Testis (tissue), 3 donors: ENCODE results near the gene ATP6V0A4. TPM values are rescaled to one million over a fixed set of nuclear protein-coding genes. Genes with fewer than 3 reads are reported as not detected.
"Not testable (repeated sequence)": the region's sequence is repeated elsewhere in the genome, so short reads cannot be mapped to it uniquely, and the experiment has no call there.

Experiments used
- DNase-seq: peaks from one replicate; pipeline ENCODE4 v3.0.0-alpha.2; 2019
- H3K27ac ChIP-seq, 2 donors: fragments of 200-600 bp; sonication (generic); one replicate each; pipeline ENCODE4 v1.5.1; 2019
- H3K27me3 ChIP-seq: fragments of 200-600 bp; sonication (generic); one replicate; pipeline ENCODE4 v1.5.1; 2019
- H3K36me3 ChIP-seq: fragments of 200-600 bp; sonication (generic); one replicate; pipeline ENCODE4 v1.5.1; 2017; ENCODE audit warnings: low read depth; ENCODE audit errors: missing control alignments
- H3K4me1 ChIP-seq: fragments of 200-600 bp; sonication (generic); one replicate; pipeline ENCODE4 v1.5.1; 2019
- H3K4me3 ChIP-seq, 2 donors: fragments of 200-600 bp; sonication (generic); one replicate each; pipeline ENCODE4 v1.5.1; 2017 to 2019
- H3K9me3 ChIP-seq: fragments of 200-600 bp; sonication (generic); one replicate; pipeline ENCODE4 v1.5.1; 2017
- POLR2A ChIP-seq: fragments of 450-650 bp; IDR thresholded peaks from one replicate; pipeline ENCODE4 v1.6.1; 2017; ENCODE audit warnings: antibody characterized with exemption, mild to moderate bottlenecking, moderate library complexity
- WGBS, 2 donors: methylation state at CpG; one replicate each; pipeline ENCODE4 v1.1.5; 2018; 5-methylcytosine and 5-hydroxymethylcytosine counted together
- intact Hi-C: fragments of 100-400 bp; cut with DNase I; formaldehyde crosslinking; loops from one replicate; pipeline ENCODE4 v1.15.1; 2023; ENCODE audit warnings: low total_unique reads
- polyA plus RNA-seq: library from polyadenylated mRNA; stranded (reverse); fragments of 350-450 nt; fragmentation: Illumina TruSeq; extraction: RNeasy Lipid Tissue Mini Kit (QIAGEN cat#74804); gene quantifications from one replicate; pipeline ENCODE4 v1.2.3, GENCODE V29; 2014; ENCODE audit warnings: low read depth, low replicate concordance; ENCODE audit not compliant: insufficient read depth
- total RNA-seq, 2 donors: library from RNA; depleted of rRNA; stranded (reverse); fragments of >200 nt; gene quantifications; one replicate each; pipeline ENCODE4 v1.2.3, GENCODE V29; 2016
- TF ChIP-seq, protein P1 (sequence below), 3 experiments: fragments of 450-650 bp in 2 of 3; fragments of 200-600 bp in 1 of 3; sonication (generic) in 1 of 3; IDR thresholded peaks; one replicate each; pipeline ENCODE4 v1.5.1; 2016 to 2019; ENCODE audit warnings: antibody characterized with exemption in 3 of 3, mild to moderate bottlenecking in 2 of 3, moderate library complexity in 1 of 3

ATP6V0A4 gene
- total and polyA plus RNA-seq, 3 donors from 2014 or later, result 0.65 to 1.8 (median 0.79) TPM

DNA sequence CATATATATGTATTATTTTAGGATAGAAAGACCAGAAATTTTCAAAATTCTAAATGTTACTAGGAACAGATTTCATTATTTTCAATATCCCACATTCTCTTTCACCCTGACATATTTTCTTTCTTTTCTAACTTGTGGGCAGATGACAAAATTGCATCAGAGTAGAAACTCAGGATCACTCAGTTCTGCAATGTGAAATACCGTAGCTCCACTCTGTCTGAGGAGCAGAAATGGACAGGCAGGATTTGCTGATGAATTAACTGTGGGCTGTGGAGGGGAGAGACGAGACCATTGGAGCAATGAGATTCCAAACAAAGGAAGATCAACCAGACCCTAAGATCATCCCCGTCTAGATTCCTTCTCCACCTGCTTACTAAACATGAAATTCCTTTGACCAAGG, 59.9 kb downstream of the ATP6V0A4 start:
- DNase-seq, result no peak
- intact Hi-C loops, result no loop called here
- H3K36me3 ChIP-seq, result no peaks in the 10 kb centered on the region
- no peaks in the 10 kb centered on the region for H3K9me3 ChIP-seq
- no peaks in the 10 kb centered on the region for H3K27me3 ChIP-seq
- no peak overlapping the region for H3K4me3 ChIP-seq
- WGBS, 2 donors, result 58 to 61% methylated on average over 3 of the region's 3 CpGs
- no peak overlapping the region for H3K27ac ChIP-seq
- TF ChIP-seq POLR2A, result no peak
- H3K4me1 ChIP-seq, result no peaks in the 10 kb centered on the region

DNA sequence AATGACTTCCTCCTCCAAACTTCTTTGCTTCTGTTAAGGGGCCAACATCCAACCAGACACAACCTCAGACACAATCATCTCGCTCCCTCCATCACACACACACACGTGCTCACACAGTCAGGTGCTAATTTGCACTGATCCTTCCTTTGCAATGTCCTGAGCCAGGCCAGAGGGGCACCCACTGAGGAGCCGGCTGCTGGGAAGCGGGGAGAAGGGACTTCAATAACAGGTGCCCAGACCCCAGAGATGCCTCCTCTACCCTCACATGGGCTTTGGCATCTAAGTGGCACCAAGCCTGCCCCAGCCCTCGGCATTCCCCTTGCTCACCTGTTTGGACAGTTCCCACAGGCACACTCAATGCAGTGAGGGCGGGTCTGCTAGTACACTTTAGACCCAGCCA, 62.6 kb downstream of the ATP6V0A4 start:
- Histone ChIP-seq H3K27me3 (no peaks in the 10 kb centered on the region), H3K4me3 (no peak overlapping the region), H3K27ac (no peak overlapping the region), H3K4me1 (no peaks in the 10 kb centered on the region), H3K36me3 (no peaks in the 10 kb centered on the region), H3K9me3 (no peaks in the 10 kb centered on the region)
- no peak for DNase-seq
- intact Hi-C loops, result no loop called here
- TF ChIP-seq, protein P1, sequence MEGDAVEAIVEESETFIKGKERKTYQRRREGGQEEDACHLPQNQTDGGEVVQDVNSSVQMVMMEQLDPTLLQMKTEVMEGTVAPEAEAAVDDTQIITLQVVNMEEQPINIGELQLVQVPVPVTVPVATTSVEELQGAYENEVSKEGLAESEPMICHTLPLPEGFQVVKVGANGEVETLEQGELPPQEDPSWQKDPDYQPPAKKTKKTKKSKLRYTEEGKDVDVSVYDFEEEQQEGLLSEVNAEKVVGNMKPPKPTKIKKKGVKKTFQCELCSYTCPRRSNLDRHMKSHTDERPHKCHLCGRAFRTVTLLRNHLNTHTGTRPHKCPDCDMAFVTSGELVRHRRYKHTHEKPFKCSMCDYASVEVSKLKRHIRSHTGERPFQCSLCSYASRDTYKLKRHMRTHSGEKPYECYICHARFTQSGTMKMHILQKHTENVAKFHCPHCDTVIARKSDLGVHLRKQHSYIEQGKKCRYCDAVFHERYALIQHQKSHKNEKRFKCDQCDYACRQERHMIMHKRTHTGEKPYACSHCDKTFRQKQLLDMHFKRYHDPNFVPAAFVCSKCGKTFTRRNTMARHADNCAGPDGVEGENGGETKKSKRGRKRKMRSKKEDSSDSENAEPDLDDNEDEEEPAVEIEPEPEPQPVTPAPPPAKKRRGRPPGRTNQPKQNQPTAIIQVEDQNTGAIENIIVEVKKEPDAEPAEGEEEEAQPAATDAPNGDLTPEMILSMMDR (IDR thresholded peaks at IDR 0.05), result no peak
- TF ChIP-seq POLR2A, result no peak
- 86 to 94% methylated on average over 5 to 6 of the region's 6 CpGs for WGBS, 2 donors

DNA sequence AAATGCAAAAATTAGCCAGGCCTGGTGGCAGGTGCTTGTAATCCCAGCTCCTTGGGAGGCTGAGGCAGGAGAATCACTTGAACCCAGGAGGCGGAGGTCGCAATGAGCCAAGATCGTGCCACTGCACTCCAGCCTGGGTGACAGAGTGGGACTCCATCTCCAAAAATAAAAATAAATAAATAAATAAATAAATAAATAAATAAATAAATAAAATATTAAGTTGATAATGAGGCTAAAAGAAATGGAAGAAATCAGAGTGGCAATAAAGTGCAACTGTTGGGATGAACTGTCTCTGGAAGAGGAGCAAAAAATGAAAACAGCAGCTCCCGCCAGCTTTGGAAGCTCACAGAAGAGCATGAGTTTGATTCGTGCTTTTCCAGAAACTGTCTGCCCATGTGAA, 66.3 kb downstream of the ATP6V0A4 start:
- H3K27me3 ChIP-seq, H3K9me3 ChIP-seq, H3K4me3 ChIP-seq, H3K27ac ChIP-seq, H3K4me1 ChIP-seq, H3K36me3 ChIP-seq, intact Hi-C loops, DNase-seq: not testable (repeated sequence)
- WGBS, 2 donors, result 82 to 89% methylated on average over 5 of the region's 5 CpGs

DNA sequence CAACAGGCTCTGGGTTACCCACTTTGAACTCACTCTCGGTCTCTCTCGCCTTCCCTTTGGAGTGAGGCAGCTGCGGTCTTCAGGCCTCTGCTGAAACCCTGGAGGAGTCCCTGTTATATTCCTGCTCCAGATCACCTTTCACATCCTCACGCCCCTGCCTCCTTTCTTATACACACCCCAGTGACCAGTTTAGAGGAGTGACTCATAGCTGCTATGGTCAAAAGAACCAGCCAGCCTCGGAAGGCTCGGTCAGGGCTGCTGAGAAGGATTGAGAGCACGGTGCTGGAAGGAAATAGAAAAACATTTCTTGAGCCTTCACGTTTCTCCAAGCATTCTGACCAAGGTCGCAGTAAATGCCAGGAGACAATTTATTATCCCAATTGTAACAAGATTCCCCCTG, 68.6 kb downstream of the ATP6V0A4 start:
- no peaks in the 10 kb centered on the region for H3K4me1 ChIP-seq
- no peaks in the 10 kb centered on the region for H3K36me3 ChIP-seq
- TF ChIP-seq POLR2A, result no peak
- TF ChIP-seq, protein P1 (IDR thresholded peaks at IDR 0.05), result no peak
- H3K27me3 ChIP-seq, result no peaks in the 10 kb centered on the region
- intact Hi-C loops, result no loop called here
- H3K27ac ChIP-seq, result no peak overlapping the region
- DNase-seq, result no peak
- no peaks in the 10 kb centered on the region for H3K9me3 ChIP-seq
- no peak overlapping the region for H3K4me3 ChIP-seq
- WGBS, 2 donors, result 71 to 81% methylated on average over 9 of the region's 9 CpGs

DNA sequence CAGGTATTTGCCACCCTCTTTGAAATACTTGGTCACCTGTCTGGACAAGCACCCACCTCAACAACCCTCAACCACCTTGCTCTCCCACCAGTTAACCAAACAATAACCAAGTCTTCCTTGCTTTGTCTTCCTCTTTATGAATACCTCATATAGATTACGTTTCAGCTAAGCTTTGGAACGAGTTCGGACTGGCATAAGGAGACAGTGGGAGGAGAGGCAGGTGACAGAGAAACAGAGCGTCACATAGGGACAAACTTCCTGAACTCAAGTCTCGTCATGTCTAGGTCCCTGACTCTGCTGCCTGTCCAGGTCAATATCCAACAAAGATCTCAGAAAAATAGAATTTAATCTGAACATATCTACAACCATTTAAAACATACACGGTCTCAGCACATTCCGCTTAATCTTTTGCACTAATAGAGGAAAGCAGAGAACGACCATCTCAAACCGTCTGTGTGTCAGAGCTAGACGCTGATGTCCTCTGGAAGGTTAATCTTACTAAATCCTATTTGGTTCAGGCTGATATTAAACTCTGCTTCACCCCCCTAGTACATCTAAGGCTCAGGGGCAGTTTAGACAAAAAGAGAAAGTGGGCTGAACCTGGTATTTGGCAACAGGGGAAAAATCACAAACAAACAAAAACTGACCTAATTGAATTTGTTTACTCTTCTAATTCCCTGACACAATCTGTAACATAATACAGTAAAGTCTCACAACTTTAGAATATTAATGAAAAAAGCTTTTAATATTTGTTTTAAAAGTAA, 70.5 kb downstream of the ATP6V0A4 start:
- H3K36me3 ChIP-seq, result no peaks in the 10 kb centered on the region
- intact Hi-C loops, result no loop called here
- H3K9me3 ChIP-seq, result no peaks in the 10 kb centered on the region
- H3K27me3 ChIP-seq, result no peaks in the 10 kb centered on the region
- no peak overlapping the region for H3K4me3 ChIP-seq
- 86 to 87% methylated on average over 10 of the region's 10 CpGs for WGBS, 2 donors
- TF ChIP-seq POLR2A, result no peak
- TF ChIP-seq, protein P1 (IDR thresholded peaks at IDR 0.05), result no peak
- DNase-seq, result no peak
- H3K27ac ChIP-seq, result no peak overlapping the region
- H3K4me1 ChIP-seq, result no peaks in the 10 kb centered on the region

DNA sequence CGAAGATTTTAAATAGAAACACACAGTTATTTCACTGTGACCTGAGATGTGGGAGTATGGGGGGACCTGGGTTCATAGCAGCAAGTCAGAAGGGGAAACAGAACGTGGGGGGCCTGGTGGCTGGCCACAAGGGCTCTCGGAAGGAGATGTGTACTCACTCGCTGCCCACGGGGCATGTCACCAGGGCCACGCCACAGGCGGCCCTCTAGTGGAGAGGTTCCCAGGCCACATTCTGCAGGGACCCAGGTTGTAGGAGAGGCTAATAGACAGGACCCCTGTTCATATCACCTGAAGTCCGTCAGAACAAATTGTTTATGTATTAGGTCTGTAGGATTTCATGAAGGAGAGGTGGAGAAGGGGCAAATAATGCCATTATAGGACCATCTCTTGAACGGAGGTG, 71.7 kb downstream of the ATP6V0A4 start:
- Histone ChIP-seq H3K36me3 (no peaks in the 10 kb centered on the region), H3K27me3 (no peaks in the 10 kb centered on the region), H3K27ac (no peak overlapping the region), H3K4me3 (no peak overlapping the region), H3K4me1 (no peaks in the 10 kb centered on the region), H3K9me3 (no peaks in the 10 kb centered on the region)
- intact Hi-C loops, result no loop called here
- no peak for TF ChIP-seq POLR2A
- TF ChIP-seq, protein P1 (IDR thresholded peaks at IDR 0.05), result no peak
- no peak for DNase-seq
- WGBS, 2 donors, result 80 to 83% methylated on average over 9 of the region's 9 CpGs
